ENCODE data around the gene TLDC2. TPM values are rescaled to one million over a fixed set of nuclear protein-coding genes. Genes with fewer than 3 reads are reported as not detected.
A peak's percentile ranks its signal among the peaks of the same experiment; 100 is the strongest.
"Not testable (repeated sequence)": the region's sequence is repeated elsewhere in the genome, so short reads cannot be mapped to it uniquely, and the experiment has no call there.

TLDC2 gene
- total and polyA plus RNA-seq, 7 experiments from 2014 or later, result 0.37 to 0.49 (median 0.40) TPM; not detected in 3

DNA sequence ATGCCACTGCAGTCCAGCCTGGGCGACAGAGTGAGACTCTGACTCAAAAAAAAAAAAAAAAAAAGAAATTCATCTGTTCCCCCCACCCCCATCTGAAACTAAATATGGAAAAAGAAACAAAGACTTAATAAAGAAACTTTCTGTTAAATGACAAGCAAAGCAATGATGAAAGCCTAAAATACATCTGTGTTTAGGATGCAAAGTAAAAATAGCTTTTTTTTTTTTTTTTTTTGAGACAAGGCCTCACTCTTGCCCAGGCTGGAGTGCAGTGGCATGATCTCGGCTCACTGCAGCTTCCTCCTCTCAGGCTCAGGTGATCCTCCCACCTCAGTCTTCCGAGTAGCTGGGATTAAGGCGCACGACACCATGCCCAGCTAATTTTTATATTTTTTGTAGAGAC, 845 bp upstream of the TLDC2 start:
- not testable (repeated sequence) for ATAC-seq

DNA sequence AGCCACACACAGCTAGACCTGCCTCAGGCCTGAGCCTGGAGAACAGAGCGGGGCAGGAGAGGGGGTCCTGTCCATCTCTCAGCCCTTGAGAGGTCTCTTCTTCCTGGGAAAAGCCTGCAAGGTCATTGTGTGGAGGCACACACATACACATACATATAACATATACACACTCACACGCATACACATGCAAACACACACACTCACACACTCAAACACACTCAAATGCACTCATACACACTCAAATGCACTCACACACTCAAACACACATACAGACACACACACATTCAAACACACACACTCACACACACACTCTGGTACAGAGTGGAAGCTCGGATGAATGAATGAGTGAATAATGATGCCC, 515 bp downstream of the TLDC2 start:
- H3K27me3 ChIP-seq (ENCODE audit: control insufficient read depth in 2 of 2, insufficient read depth in 2 of 2, low read length in 2 of 2), result no peaks in the 10 kb centered on the region
- H3K36me3 Mint-ChIP-seq, result peaks cover 0 to 8% (median 0%) of the 10 kb centered on the region in 5 donors
- H3K4me1 Mint-ChIP-seq, result peaks cover 0 to 2% (median 0%) of the 10 kb centered on the region in 7 donors
- ChIA-PET POLR2A (interaction anchor here (0.6 kb wide), 1 partner anchor 231 kb away, joined by 3 read pairs; no protein-coding TSS in a partner anchor), CTCF (no interaction called here)
- H3K27me3 Mint-ChIP-seq, result no peaks in the 10 kb centered on the region
- H3K27ac Mint-ChIP-seq, result no peak overlapping the region
- no peak overlapping the region for H3K4me3 ChIP-seq (ENCODE audit: low read length)
- H3K9me3 ChIP-seq (ENCODE audit: control insufficient read depth in 2 of 3, low read length in 3 of 3), result no peaks in the 10 kb centered on the region
- intact Hi-C loops (cut with micrococcal nuclease), result no loop called here
- no peaks in the 10 kb centered on the region for H3K4me1 ChIP-seq (ENCODE audit: control insufficient read depth in 2 of 2, insufficient read depth in 2 of 2, low read length in 2 of 2)
- peaks cover 0 to 4% (median 0%) of the 10 kb centered on the region in 11 donors for H3K9me3 Mint-ChIP-seq
- H3K4me3 Mint-ChIP-seq, result no peak overlapping the region
- ATAC-seq (no peak), DNase-seq (no peak)
- H3K27ac ChIP-seq (ENCODE audit: low read depth, low read length), result no peak overlapping the region
- H3K36me3 ChIP-seq (ENCODE audit: control insufficient read depth in 2 of 3, insufficient read depth in 3 of 3, low read length in 3 of 3), result no peaks in the 10 kb centered on the region

More for the DNA sequence above, 845 bp upstream of the TLDC2 start:
- CTCF ChIA-PET; H3K9me3 ChIP-seq (ENCODE audit: control insufficient read depth in 2 of 3, low read length in 3 of 3); H3K27ac ChIP-seq (ENCODE audit: low read depth, low read length); intact Hi-C loops (cut with micrococcal nuclease); DNase-seq; H3K4me3 ChIP-seq (ENCODE audit: low read length); H3K27me3 Mint-ChIP-seq; H3K27me3 ChIP-seq (ENCODE audit: control insufficient read depth in 2 of 2, insufficient read depth in 2 of 2, low read length in 2 of 2); H3K9me3 Mint-ChIP-seq; H3K4me1 ChIP-seq (ENCODE audit: control insufficient read depth in 2 of 2, insufficient read depth in 2 of 2, low read length in 2 of 2); H3K36me3 Mint-ChIP-seq; POLR2A ChIA-PET; H3K36me3 ChIP-seq (ENCODE audit: control insufficient read depth in 2 of 3, insufficient read depth in 3 of 3, low read length in 3 of 3); H3K27ac Mint-ChIP-seq; H3K4me1 Mint-ChIP-seq: not testable (repeated sequence)
- H3K4me3 Mint-ChIP-seq, result peak overlapping the region in 1 of 10 donors; percentile 10

DNA sequence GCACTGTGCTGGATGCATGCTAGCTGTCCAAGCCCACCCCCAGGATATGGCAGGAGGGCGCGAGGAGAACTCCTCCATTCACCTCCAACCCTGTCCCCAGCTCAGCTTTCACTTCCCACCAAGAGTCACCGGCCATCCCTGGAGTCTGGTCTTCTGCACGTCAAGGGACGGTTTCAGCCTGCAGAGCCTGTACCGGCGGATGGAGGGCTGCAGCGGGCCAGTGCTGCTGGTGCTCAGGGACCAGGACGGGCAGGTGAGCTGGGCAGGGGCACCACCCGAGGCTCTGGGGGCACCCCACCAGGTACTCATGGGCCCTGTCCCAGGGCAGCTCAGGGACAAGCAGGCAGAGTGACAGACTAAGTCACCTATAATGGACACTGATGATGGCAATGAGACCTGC, 3.0 kb downstream of the TLDC2 start:
- Histone ChIP-seq H3K4me1 (ENCODE audit: control insufficient read depth in 2 of 2, insufficient read depth in 2 of 2, low read length in 2 of 2) (no peaks in the 10 kb centered on the region), H3K27ac (ENCODE audit: low read depth, low read length) (no peak overlapping the region), H3K9me3 (ENCODE audit: control insufficient read depth in 2 of 3, low read length in 3 of 3) (no peaks in the 10 kb centered on the region), H3K4me3 (ENCODE audit: low read length) (no peak overlapping the region), H3K36me3 (ENCODE audit: control insufficient read depth in 2 of 3, insufficient read depth in 3 of 3, low read length in 3 of 3) (no peaks in the 10 kb centered on the region), H3K27me3 (ENCODE audit: control insufficient read depth in 2 of 2, insufficient read depth in 2 of 2, low read length in 2 of 2) (no peaks in the 10 kb centered on the region)
- H3K27ac Mint-ChIP-seq, result peak overlapping the region in 1 of 9 donors; percentile 30
- peaks cover 0 to 3% (median 0%) of the 10 kb centered on the region in 7 donors for H3K4me1 Mint-ChIP-seq
- CTCF ChIA-PET, result no interaction called here
- no peak for ATAC-seq
- H3K4me3 Mint-ChIP-seq, result no peak overlapping the region
- no peak for DNase-seq
- peaks cover 0 to 12% (median 0%) of the 10 kb centered on the region in 5 donors for H3K36me3 Mint-ChIP-seq
- H3K9me3 Mint-ChIP-seq, result peaks cover 0 to 4% (median 0%) of the 10 kb centered on the region in 11 donors
- POLR2A ChIA-PET, result no interaction called here
- H3K27me3 Mint-ChIP-seq, result no peaks in the 10 kb centered on the region
- intact Hi-C loops (cut with micrococcal nuclease), result no loop called here

DNA sequence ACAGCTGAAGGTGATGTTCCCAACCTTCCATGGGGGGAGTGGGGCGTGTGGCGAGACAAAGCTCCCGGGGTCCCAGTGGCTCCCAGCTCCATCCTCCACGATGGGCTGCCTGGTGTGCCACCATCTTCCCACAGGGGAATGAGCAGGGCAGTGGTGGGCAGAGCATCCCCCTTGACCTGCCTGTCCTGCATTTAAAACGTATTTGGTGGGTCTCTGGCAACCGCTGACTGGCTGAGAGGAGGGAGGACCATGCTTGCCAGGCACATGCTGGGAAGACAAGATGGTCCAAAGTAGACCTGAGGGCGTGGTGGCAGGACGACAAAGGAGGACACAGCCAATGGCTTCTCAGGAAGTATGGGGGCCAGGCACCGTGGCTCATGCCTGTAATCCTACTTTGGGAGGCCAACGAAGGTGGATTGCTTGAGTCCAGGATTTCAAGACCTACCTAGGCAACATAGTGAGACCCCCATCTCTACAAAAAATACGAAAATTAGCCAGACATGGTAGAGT, 4.9 kb downstream of the TLDC2 start:
- intact Hi-C loops (cut with micrococcal nuclease), result no loop called here
- H3K27me3 Mint-ChIP-seq, result no peaks in the 10 kb centered on the region

DNA sequence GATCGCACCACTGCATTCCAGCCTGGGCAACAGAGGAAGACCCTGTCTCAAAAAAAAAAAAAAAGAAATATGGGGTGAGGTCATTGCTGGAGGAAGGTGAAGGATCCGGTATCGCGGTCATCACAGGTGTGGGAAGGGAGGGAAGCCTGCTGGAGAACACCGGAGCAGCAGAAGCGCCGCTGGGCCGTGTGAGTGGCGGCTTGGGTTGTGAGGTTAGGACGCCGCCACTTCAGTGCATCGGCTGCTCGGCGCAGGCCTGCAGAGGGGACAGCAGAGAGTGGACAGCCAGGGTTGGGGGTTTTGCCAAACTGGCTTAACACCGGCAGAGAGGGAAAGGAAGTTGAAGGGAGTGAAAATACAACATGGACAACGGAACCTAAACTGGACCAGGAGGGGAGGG, 5.4 kb downstream of the TLDC2 start:
- intact Hi-C loops (cut with micrococcal nuclease), result no loop called here
- Mint-ChIP-seq H3K27ac (no peak overlapping the region), H3K27me3 (no peaks in the 10 kb centered on the region), H3K4me3 (no peak overlapping the region), H3K36me3 (peaks cover 0 to 12% (median 0%) of the 10 kb centered on the region in 5 donors), H3K9me3 (peaks cover 0 to 10% (median 0%) of the 10 kb centered on the region in 11 donors), H3K4me1 (peaks cover 0 to 9% (median 5%) of the 10 kb centered on the region in 7 donors)
- Histone ChIP-seq H3K36me3 (ENCODE audit: control insufficient read depth in 2 of 3, insufficient read depth in 3 of 3, low read length in 3 of 3) (no peaks in the 10 kb centered on the region), H3K4me1 (ENCODE audit: control insufficient read depth in 2 of 2, insufficient read depth in 2 of 2, low read length in 2 of 2) (no peaks in the 10 kb centered on the region), H3K4me3 (ENCODE audit: low read length) (no peak overlapping the region), H3K27me3 (ENCODE audit: control insufficient read depth in 2 of 2, insufficient read depth in 2 of 2, low read length in 2 of 2) (no peaks in the 10 kb centered on the region), H3K9me3 (ENCODE audit: control insufficient read depth in 2 of 3, low read length in 3 of 3) (no peaks in the 10 kb centered on the region), H3K27ac (ENCODE audit: low read depth, low read length) (no peak overlapping the region)
- POLR2A ChIA-PET, result no interaction called here
- no peak for ATAC-seq
- DNase-seq, result no peak
- CTCF ChIA-PET, result no interaction called here

More for the DNA sequence above, 4.9 kb downstream of the TLDC2 start:
- H3K4me3 ChIP-seq (ENCODE audit: low read length), result no peak overlapping the region
- no peaks in the 10 kb centered on the region for H3K27me3 ChIP-seq (ENCODE audit: control insufficient read depth in 2 of 2, insufficient read depth in 2 of 2, low read length in 2 of 2)
- no peak for DNase-seq
- H3K9me3 ChIP-seq (ENCODE audit: control insufficient read depth in 2 of 3, low read length in 3 of 3), result no peaks in the 10 kb centered on the region
- POLR2A ChIA-PET, result no interaction called here
- CTCF ChIA-PET, result no interaction called here
- no peaks in the 10 kb centered on the region for H3K4me1 ChIP-seq (ENCODE audit: control insufficient read depth in 2 of 2, insufficient read depth in 2 of 2, low read length in 2 of 2)
- H3K36me3 Mint-ChIP-seq, result peaks cover 0 to 12% (median 0%) of the 10 kb centered on the region in 5 donors
- H3K27ac ChIP-seq (ENCODE audit: low read depth, low read length), result no peak overlapping the region
- peaks cover 0 to 5% (median 3%) of the 10 kb centered on the region in 7 donors for H3K4me1 Mint-ChIP-seq
- H3K36me3 ChIP-seq (ENCODE audit: control insufficient read depth in 2 of 3, insufficient read depth in 3 of 3, low read length in 3 of 3), result no peaks in the 10 kb centered on the region
- no peak for ATAC-seq
- H3K4me3 Mint-ChIP-seq, result no peak overlapping the region
- peaks cover 0 to 8% (median 0%) of the 10 kb centered on the region in 11 donors for H3K9me3 Mint-ChIP-seq
- H3K27ac Mint-ChIP-seq, result no peak overlapping the region

DNA sequence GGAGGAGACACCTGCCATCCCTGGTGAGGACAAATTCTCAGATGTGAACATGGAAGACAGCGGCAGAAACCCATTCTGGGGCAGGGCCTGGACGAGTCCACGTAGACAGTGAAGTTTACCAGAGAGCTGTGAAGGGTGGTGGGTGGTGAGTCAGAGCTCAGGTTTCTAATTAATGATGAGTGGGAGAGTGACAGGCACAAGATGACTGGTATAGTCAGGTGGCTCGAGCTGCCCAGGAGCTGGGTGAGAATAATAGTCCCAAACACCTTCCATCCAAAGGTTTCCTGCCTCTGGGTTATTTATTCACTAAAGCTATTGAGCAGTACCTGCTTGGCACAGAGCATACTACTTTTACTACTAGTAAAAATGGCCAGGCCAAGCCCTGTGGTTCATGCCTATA, 6.0 kb downstream of the TLDC2 start:
- no peak overlapping the region for H3K4me3 ChIP-seq (ENCODE audit: low read length)
- H3K4me3 Mint-ChIP-seq, result no peak overlapping the region
- no peak overlapping the region for H3K27ac ChIP-seq (ENCODE audit: low read depth, low read length)
- intact Hi-C loops (cut with micrococcal nuclease), result no loop called here
- H3K4me1 ChIP-seq (ENCODE audit: control insufficient read depth in 2 of 2, insufficient read depth in 2 of 2, low read length in 2 of 2), result peaks cover 2 to 4% of the 10 kb centered on the region in 2 donors
- no peaks in the 10 kb centered on the region for H3K27me3 ChIP-seq (ENCODE audit: control insufficient read depth in 2 of 2, insufficient read depth in 2 of 2, low read length in 2 of 2)
- peaks cover 4 to 14% (median 9%) of the 10 kb centered on the region in 7 donors for H3K4me1 Mint-ChIP-seq
- H3K27ac Mint-ChIP-seq, result no peak overlapping the region
- H3K9me3 ChIP-seq (ENCODE audit: control insufficient read depth in 2 of 3, low read length in 3 of 3), result no peaks in the 10 kb centered on the region
- no peak for ATAC-seq
- POLR2A ChIA-PET, result no interaction called here
- CTCF ChIA-PET, result no interaction called here
- H3K27me3 Mint-ChIP-seq, result no peaks in the 10 kb centered on the region
- H3K36me3 ChIP-seq (ENCODE audit: control insufficient read depth in 2 of 3, insufficient read depth in 3 of 3, low read length in 3 of 3), result no peaks in the 10 kb centered on the region
- DNase-seq, result no peak
- peaks cover 0 to 10% (median 0%) of the 10 kb centered on the region in 5 donors for H3K36me3 Mint-ChIP-seq
- H3K9me3 Mint-ChIP-seq, result peaks cover 0 to 12% (median 0%) of the 10 kb centered on the region in 11 donors

DNA sequence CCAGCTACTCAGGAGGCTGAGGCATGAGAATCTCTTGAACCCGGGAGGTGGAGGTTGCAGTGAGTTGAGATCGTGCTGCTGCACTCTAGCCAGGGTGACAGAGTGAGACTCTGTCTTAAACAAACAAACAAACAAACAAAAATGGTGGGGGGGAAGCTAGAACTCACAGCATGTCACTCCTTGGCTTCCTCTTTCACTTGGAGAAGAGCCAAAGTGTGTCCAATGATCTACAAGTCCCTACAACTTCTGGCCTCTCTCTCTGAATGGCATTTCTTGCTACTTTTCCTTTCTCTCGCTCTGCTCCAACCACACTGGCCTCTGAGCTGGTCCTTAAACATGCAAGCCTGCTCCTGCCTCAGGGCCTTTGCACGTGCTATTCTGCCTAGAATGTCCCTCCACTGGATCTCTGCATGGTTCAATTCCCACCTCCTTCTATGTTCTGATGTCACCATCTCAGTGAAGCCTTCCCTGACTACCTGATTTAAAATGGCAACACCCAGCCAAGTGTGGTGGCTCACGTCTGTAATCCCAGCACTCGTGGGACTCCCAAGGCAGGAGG, 8.1 kb downstream of the TLDC2 start:
- Histone ChIP-seq H3K4me1 (ENCODE audit: control insufficient read depth in 2 of 2, insufficient read depth in 2 of 2, low read length in 2 of 2) (peaks cover 5 to 7% of the 10 kb centered on the region in 2 donors), H3K36me3 (ENCODE audit: control insufficient read depth in 2 of 3, insufficient read depth in 3 of 3, low read length in 3 of 3) (no peaks in the 10 kb centered on the region), H3K27ac (ENCODE audit: low read depth, low read length) (no peak overlapping the region), H3K9me3 (ENCODE audit: control insufficient read depth in 2 of 3, low read length in 3 of 3) (no peaks in the 10 kb centered on the region), H3K4me3 (ENCODE audit: low read length) (no peak overlapping the region), H3K27me3 (ENCODE audit: control insufficient read depth in 2 of 2, insufficient read depth in 2 of 2, low read length in 2 of 2) (no peaks in the 10 kb centered on the region)
- H3K4me3 Mint-ChIP-seq, result no peak overlapping the region
- ChIA-PET POLR2A (interaction anchor here (0.8 to 1.4 kb wide), 3 partner anchors 9 to 39 kb away, joined by 3 to 5 read pairs (median 3); no protein-coding TSS in a partner anchor), CTCF (interaction anchor here (0.6 kb wide), 2 partner anchors 97 to 152 kb away, joined by 3 to 5 read pairs; no protein-coding TSS in a partner anchor)
- H3K27me3 Mint-ChIP-seq, result no peaks in the 10 kb centered on the region
- DNase-seq, result no peak
- ATAC-seq, result no peak
- intact Hi-C loops (cut with micrococcal nuclease), result no loop called here
- H3K27ac Mint-ChIP-seq, result peak overlapping the region in 4 of 9 donors; percentile 26 to 39 (median 36)
- peaks cover 0 to 15% (median 0%) of the 10 kb centered on the region in 11 donors for H3K9me3 Mint-ChIP-seq
- peaks cover 4 to 22% (median 16%) of the 10 kb centered on the region in 7 donors for H3K4me1 Mint-ChIP-seq
- H3K36me3 Mint-ChIP-seq, result peaks cover 0 to 13% (median 0%) of the 10 kb centered on the region in 5 donors

Data from naive thymus-derived CD4-positive, alpha-beta T cell (primary cell).